CD14-positive monocyte (primary cell): ENCODE results near the gene DYSF. TPM values are rescaled to one million over a fixed set of nuclear protein-coding genes. Genes with fewer than 3 reads are reported as not detected.

Experiments
- DNase-seq, 3 donors: peaks; one replicate each; pipeline ENCODE4 v3.0.0-alpha.2; 2011 to 2022
- H2AFZ ChIP-seq: 2 replicates; pipeline ENCODE4 v1.6.0; 2012; ENCODE audit warnings: mild to moderate bottlenecking, low read depth, low read length, inconsistent platforms; ENCODE audit not compliant: insufficient read depth, poor library complexity, severe bottlenecking
- H3K27ac ChIP-seq, 2 donors: 1 replicate in 1 of 2; 2 replicates in 1 of 2; pipeline ENCODE4 v1.5.1; 2012 to 2013; ENCODE audit warnings: low read length in 2 of 2, control low read depth in 1 of 2, inconsistent platforms in 1 of 2, low read depth in 1 of 2, mild to moderate bottlenecking in 1 of 2
- H3K27me3 ChIP-seq, 2 donors: one replicate each; pipeline versions ENCODE4 v1.6.0 to v1.6.1; 2011 to 2013; ENCODE audit warnings: low read length in 2 of 2; ENCODE audit not compliant: control insufficient read depth in 2 of 2, insufficient read depth in 2 of 2
- H3K36me3 ChIP-seq, 2 donors: replicated peaks in 1 of 2; 1 replicate in 1 of 2; 2 replicates in 1 of 2; pipeline versions ENCODE4 v1.5.1 to v1.6.1; 2012 to 2013; ENCODE audit warnings: low read length in 2 of 2, control low read depth in 1 of 2, inconsistent platforms in 1 of 2, mild to moderate bottlenecking in 1 of 2; ENCODE audit not compliant: insufficient read depth in 2 of 2, control insufficient read depth in 1 of 2
- H3K4me1 ChIP-seq, 2 donors: 1 replicate in 1 of 2; 2 replicates in 1 of 2; pipeline versions ENCODE4 v1.5.1 to v1.6.1; 2012 to 2013; ENCODE audit warnings: low read length in 2 of 2, control low read depth in 1 of 2, inconsistent platforms in 1 of 2, mild to moderate bottlenecking in 1 of 2, moderate library complexity in 1 of 2; ENCODE audit not compliant: insufficient read depth in 2 of 2, control insufficient read depth in 1 of 2
- H3K4me2 ChIP-seq: replicated peaks from 2 replicates; pipeline ENCODE3; 2012; ENCODE audit warnings: low read length, moderate library complexity, mild to moderate bottlenecking; ENCODE audit not compliant: poor library complexity, severe bottlenecking; ENCODE audit errors: extremely low read depth
- H3K4me3 ChIP-seq, 3 experiments: fragments of 200-600 bp in 1 of 3; sonication (generic) in 1 of 3; replicated peaks in 1 of 3; 1 replicate in 2 of 3; 2 replicates in 1 of 3; pipeline ENCODE4 v1.5.1; 2011 to 2013; ENCODE audit warnings: low read length in 3 of 3, mild to moderate bottlenecking in 3 of 3, control low read depth in 2 of 3, low read depth in 2 of 3, inconsistent platforms in 1 of 3, moderate library complexity in 1 of 3
- H3K79me2 ChIP-seq: 2 replicates; pipeline ENCODE4 v1.6.0; 2012; ENCODE audit warnings: mild to moderate bottlenecking, control low read depth, inconsistent platforms, low read length, moderate library complexity; ENCODE audit not compliant: insufficient read depth
- H3K9ac ChIP-seq: 2 replicates; pipeline ENCODE4 v1.6.0; 2017; ENCODE audit warnings: low read length, mild to moderate bottlenecking; ENCODE audit not compliant: insufficient read depth, poor library complexity, severe bottlenecking
- H3K9me3 ChIP-seq, 2 donors: replicated peaks in 1 of 2; 1 replicate in 1 of 2; 2 replicates in 1 of 2; pipeline versions ENCODE4 v1.5.1 to v1.6.1; 2012 to 2013; ENCODE audit warnings: low read length in 2 of 2, control low read depth in 1 of 2; ENCODE audit not compliant: control insufficient read depth in 1 of 2, insufficient read depth in 1 of 2
- H4K20me1 ChIP-seq: 2 replicates; pipeline ENCODE4 v1.6.0; 2012; ENCODE audit warnings: mild to moderate bottlenecking, low read length, control low read depth, moderate library complexity; ENCODE audit not compliant: insufficient read depth
- H3K27ac Mint-ChIP-seq, 7 donors: one replicate each; pipeline ENCODE4 v1.8.0; 2020; ENCODE audit warnings: mild to moderate bottlenecking in 7 of 7, mixed read lengths in 7 of 7, moderate library complexity in 6 of 7, inconsistent platforms in 2 of 7
- H3K27me3 Mint-ChIP-seq, 3 donors: one replicate each; pipeline ENCODE4 v1.8.0; 2021 to 2022; ENCODE audit warnings: low read depth in 3 of 3, mild to moderate bottlenecking in 3 of 3, mixed read lengths in 3 of 3, moderate library complexity in 3 of 3, inconsistent platforms in 1 of 3
- H3K36me3 Mint-ChIP-seq, 2 donors: one replicate each; pipeline ENCODE4 v1.8.0; 2020; ENCODE audit warnings: mixed read lengths in 2 of 2, inconsistent platforms in 1 of 2, mild to moderate bottlenecking in 1 of 2
- H3K4me1 Mint-ChIP-seq: one replicate; pipeline ENCODE4 v1.8.0; 2020; ENCODE audit warnings: mild to moderate bottlenecking, mixed read lengths
- H3K4me3 Mint-ChIP-seq, 2 donors: one replicate each; pipeline ENCODE4 v1.8.0; 2020; ENCODE audit warnings: mild to moderate bottlenecking in 2 of 2, mixed read lengths in 2 of 2, moderate library complexity in 1 of 2
- H3K9me3 Mint-ChIP-seq, 7 donors: one replicate each; pipeline ENCODE4 v1.8.0; 2020 to 2022; ENCODE audit warnings: mixed read lengths in 7 of 7, mild to moderate bottlenecking in 6 of 7, moderate library complexity in 6 of 7, inconsistent platforms in 2 of 7
- CTCF ChIP-seq: fragments of 200-600 bp; IDR thresholded peaks from one replicate; pipeline ENCODE4 v1.8.0; 2022; ENCODE audit warnings: antibody characterized with exemption, mild to moderate bottlenecking
- WGBS: methylation state at CpG from one replicate; pipeline ENCODE4 v1.1.5; 2013; ENCODE audit warnings: missing lambda C conversion rate; ENCODE audit not compliant: insufficient coverage; 5-methylcytosine and 5-hydroxymethylcytosine counted together
- intact Hi-C, 2 donors: fragments of 100-400 bp; cut with micrococcal nuclease; formaldehyde crosslinking; loops; one replicate each; pipeline versions ENCODE4 v1.15.0 to v1.15.1; 2023
- polyA plus RNA-seq, 3 donors: library from polyadenylated mRNA; depleted of rRNA in 1 of 3; unstranded in 2 of 3; stranded (reverse) in 1 of 3; fragments of 300-500 nt in 2 of 3; fragments of >200 nt in 1 of 3; fragmentation: Illumina TruSeq in 2 of 3; gene quantifications; 1 replicate in 2 of 3; 2 replicates in 1 of 3; pipeline ENCODE4 v1.2.3, GENCODE V29; 2012 to 2021

Gene DYSF
- polyA plus RNA-seq, 3 donors: 16.1 to 72.5 (median 31.2) TPM

DNA sequence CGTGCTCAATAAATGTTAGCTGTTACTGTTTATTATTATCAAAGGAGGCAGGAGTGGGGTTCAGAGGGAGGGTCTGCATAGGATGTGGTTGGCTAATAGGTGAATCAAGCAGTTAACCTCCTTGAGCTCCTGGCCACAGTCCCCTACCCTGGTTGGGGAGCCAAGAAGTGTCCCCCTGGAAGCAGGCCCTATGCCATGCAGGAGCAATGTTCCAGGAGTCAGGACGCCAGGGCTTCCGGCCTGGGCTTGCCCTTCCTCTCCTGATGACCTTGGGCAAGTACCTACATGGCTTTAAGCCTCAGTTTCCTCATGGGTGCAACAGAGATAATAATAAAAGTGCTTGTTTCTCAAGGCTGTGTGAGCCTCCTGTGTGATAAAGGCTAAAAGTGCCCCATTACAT, 84.9 kb downstream of the DYSF start:
- Mint-ChIP-seq H3K4me1 (no peaks in the 10 kb centered on the region), H3K9me3 (peaks cover 0 to 5% (median 2%) of the 10 kb centered on the region in 7 donors), H3K27ac (no peak overlapping the region), H3K36me3 (peaks cover 70 to 84% of the 10 kb centered on the region in 2 donors), H3K4me3 (no peak overlapping the region), H3K27me3 (peaks cover 1 to 5% (median 1%) of the 10 kb centered on the region in 3 donors)
- DNase-seq: no peak
- 100% methylated on average over 2 of the region's 3 CpGs for WGBS
- Histone ChIP-seq H3K27ac (no peak overlapping the region), H3K27me3 (no peaks in the 10 kb centered on the region), H4K20me1 (peaks cover 52% of the 10 kb centered on the region), H3K4me3 (no peak overlapping the region), H3K9ac (no peak overlapping the region), H3K4me1 (no peaks in the 10 kb centered on the region), H3K36me3 (peaks cover 45 to 78% of the 10 kb centered on the region in 2 donors), H3K9me3 (no peaks in the 10 kb centered on the region), H3K79me2 (no peaks in the 10 kb centered on the region), H3K4me2 (no peak overlapping the region), H2AFZ (no peak overlapping the region)
- no peak for TF ChIP-seq CTCF
- intact Hi-C loops: no loop called here

DNA sequence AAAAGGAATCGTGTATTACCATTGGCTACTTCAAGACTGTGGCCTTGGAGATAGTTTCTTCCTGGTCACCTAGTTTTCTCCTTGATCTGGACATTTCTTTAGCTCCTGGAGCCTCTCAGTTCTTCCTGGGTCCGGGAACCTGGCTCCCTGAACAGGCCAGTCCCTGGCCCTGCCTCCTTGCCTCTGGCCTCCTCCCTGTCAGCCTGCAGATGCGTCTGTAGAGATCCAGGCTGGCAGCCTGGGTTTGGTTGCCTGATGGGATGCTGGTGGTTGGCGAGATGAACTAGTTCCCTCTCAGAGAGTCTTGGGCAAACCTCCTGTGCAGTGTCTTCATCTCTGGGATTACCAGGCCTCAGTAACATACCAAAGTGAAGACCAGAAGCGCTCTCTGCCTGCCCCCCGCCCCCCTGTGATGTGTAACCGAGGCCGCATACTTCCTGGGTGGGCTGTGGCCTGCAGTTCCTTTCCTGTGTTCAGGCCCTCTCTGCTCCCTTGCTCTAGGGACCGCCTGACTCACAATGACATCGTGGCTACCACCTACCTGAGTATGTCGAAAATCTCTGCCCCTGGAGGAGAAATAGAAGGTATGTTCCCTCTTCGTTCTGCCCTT, 85.4 kb downstream of the DYSF start:
- Histone ChIP-seq H2AFZ (no peak overlapping the region), H3K27me3 (no peaks in the 10 kb centered on the region), H3K27ac (no peak overlapping the region), H3K9me3 (no peaks in the 10 kb centered on the region), H3K79me2 (no peaks in the 10 kb centered on the region), H4K20me1 (peaks cover 48% of the 10 kb centered on the region), H3K4me3 (no peak overlapping the region), H3K4me2 (no peak overlapping the region), H3K9ac (no peak overlapping the region), H3K4me1 (no peaks in the 10 kb centered on the region), H3K36me3 (peaks cover 40 to 73% of the 10 kb centered on the region in 2 donors)
- DNase-seq: no peak
- Mint-ChIP-seq H3K27me3 (peaks cover 1 to 7% (median 2%) of the 10 kb centered on the region in 3 donors), H3K4me1 (no peaks in the 10 kb centered on the region), H3K9me3 (peaks cover 0 to 6% (median 2%) of the 10 kb centered on the region in 7 donors), H3K4me3 (peak overlapping the region in 1 of 2 donors; percentile 9), H3K36me3 (peaks cover 68 to 84% of the 10 kb centered on the region in 2 donors), H3K27ac (peak overlapping the region in 1 of 7 donors; percentile 41)
- TF ChIP-seq CTCF: no peak
- WGBS: 64% methylated on average over 7 of the region's 12 CpGs
- intact Hi-C loops: no loop called here
